Amygdala (tissue), 56 donors: Measurements from ENCODE around the gene SLC18A2.

Experiments used
- DNase-seq, 56 donors: peaks; one replicate each; lab custom pipeline; 2025; lab: John Stamatoyannopoulos, UW

SLC18A2 gene

GRCh38 chr10:117240621-117241529 lies at the start of gene SLC18A2:
SLC18A2 (plus strand) TSS chr10:117241114; CDS start chr10:117241694, 580 bp downstream.
- DNase-seq = no peak

GRCh38 chr10:117197189-117197588 lies 43.7 kb upstream of the SLC18A2 start, which contains the start of gene KCNK18:
KCNK18 (plus strand) TSS chr10:117197489; CDS start chr10:117197489, 0 bp downstream.
- no peak for DNase-seq

GRCh38 chr10:117198088-117198487 lies 42.8 kb upstream of the SLC18A2 start:
- no peak for DNase-seq

GRCh38 chr10:117201826-117202225 lies 39.1 kb upstream of the SLC18A2 start:
- DNase-seq = no peak

- no peak for DNase-seq
These were observed 36.6 kb upstream of the SLC18A2 start for GRCh38 chr10:117204316-117204715.

GRCh38 chr10:117212176-117212575 lies 28.7 kb upstream of the SLC18A2 start:
- DNase-seq = no peak

GRCh38 chr10:117214401-117214800 lies 26.5 kb upstream of the SLC18A2 start:
- DNase-seq = no peak

GRCh38 chr10:117215079-117215478 lies 25.8 kb upstream of the SLC18A2 start:
- no peak for DNase-seq

GRCh38 chr10:117216028-117216427 lies 24.9 kb upstream of the SLC18A2 start:
- DNase-seq = no peak

GRCh38 chr10:117216611-117217195 lies 24.2 kb upstream of the SLC18A2 start:
- peak in 41 of 56 donors; percentile 2 to 78 (median 33) for DNase-seq

- DNase-seq = no peak
These were observed 23.6 kb upstream of the SLC18A2 start for GRCh38 chr10:117217196-117217761.

- no peak for DNase-seq
These were observed 22.3 kb upstream of the SLC18A2 start for GRCh38 chr10:117218654-117219053.

- no peak for DNase-seq
These were observed 19.7 kb upstream of the SLC18A2 start for GRCh38 chr10:117221156-117221711.

- no peak for DNase-seq
These were observed 18.4 kb upstream of the SLC18A2 start for GRCh38 chr10:117222552-117222951.

- DNase-seq = peak in 3 of 56 donors; percentile 3 to 7 (median 5)
These were observed 17.8 kb upstream of the SLC18A2 start for GRCh38 chr10:117222976-117223692.

- DNase-seq = no peak
These were observed 17.1 kb upstream of the SLC18A2 start for GRCh38 chr10:117223693-117224430.

GRCh38 chr10:117224881-117225280 lies 16.0 kb upstream of the SLC18A2 start:
- DNase-seq = no peak

- peak in 2 of 56 donors; percentile 1 to 6 for DNase-seq
These were observed 14.0 kb upstream of the SLC18A2 start for GRCh38 chr10:117226813-117227451.

GRCh38 chr10:117228210-117228609 lies 12.7 kb upstream of the SLC18A2 start:
- no peak for DNase-seq
